Liver (tissue), 9 donors: Measurements from ENCODE around the gene HERC6. TPM values are rescaled to one million over a fixed set of nuclear protein-coding genes. Genes with fewer than 3 reads are reported as not detected.

ENCODE experiments used
- DNase-seq: peaks from one replicate; pipeline ENCODE4 v3.0.0-alpha.2; 2017; ENCODE audit warnings: low spot score
- H3K27ac ChIP-seq, 2 donors: one replicate each; pipeline ENCODE4 v1.7.0; 2013; ENCODE audit warnings: inconsistent platforms in 2 of 2, low read length in 2 of 2, control low read depth in 1 of 2, low read depth in 1 of 2, mild to moderate bottlenecking in 1 of 2
- H3K27me3 ChIP-seq, 4 donors: one replicate each; pipeline versions ENCODE4 v1.6.1 to v1.7.0; 2013; ENCODE audit warnings: low read length in 3 of 4, inconsistent platforms in 1 of 4, mild to moderate bottlenecking in 1 of 4, moderate library complexity in 1 of 4; ENCODE audit not compliant: control insufficient read depth in 4 of 4, insufficient read depth in 4 of 4
- H3K36me3 ChIP-seq, 4 donors: one replicate each; pipeline versions ENCODE4 v1.6.1 to v1.7.0; 2013; ENCODE audit warnings: low read length in 3 of 4, mild to moderate bottlenecking in 3 of 4, low read depth in 1 of 4, moderate library complexity in 1 of 4; ENCODE audit not compliant: control insufficient read depth in 4 of 4, insufficient read depth in 3 of 4
- H3K4me1 ChIP-seq, 4 donors: one replicate each; pipeline versions ENCODE4 v1.6.1 to v1.7.0; 2013; ENCODE audit warnings: low read length in 3 of 4, mild to moderate bottlenecking in 3 of 4, moderate library complexity in 1 of 4; ENCODE audit not compliant: control insufficient read depth in 4 of 4, insufficient read depth in 4 of 4
- H3K4me3 ChIP-seq, 3 donors: one replicate each; pipeline versions ENCODE4 v1.6.1 to v1.7.0; 2013; ENCODE audit warnings: low read length in 3 of 3, control low read depth in 1 of 3, low read depth in 1 of 3, mild to moderate bottlenecking in 1 of 3
- H3K9ac ChIP-seq, 2 donors: one replicate each; pipeline ENCODE4 v1.7.0; 2013; ENCODE audit warnings: low read length in 2 of 2, mild to moderate bottlenecking in 2 of 2, moderate library complexity in 2 of 2, control low read depth in 1 of 2, low read depth in 1 of 2
- H3K9me3 ChIP-seq, 4 donors: one replicate each; pipeline versions ENCODE4 v1.6.1 to v1.7.0; 2013; ENCODE audit warnings: low read length in 3 of 4; ENCODE audit not compliant: control insufficient read depth in 4 of 4
- ATF3 ChIP-seq: IDR thresholded peaks from 2 replicates; pipeline ENCODE4 v1.6.1; 2016; ENCODE audit warnings: antibody characterized with exemption
- CTCF ChIP-seq: fragments of 150-350 bp; IDR thresholded peaks from 2 replicates; pipeline ENCODE4 v1.5.1; 2017; ENCODE audit warnings: improper control_type of control experiment, low read depth, low read length; ENCODE audit not compliant: missing input control
- EGR1 ChIP-seq, 2 donors: IDR thresholded peaks; 2 replicates each; pipeline ENCODE4 v1.6.1; 2016 to 2018; ENCODE audit warnings: antibody characterized with exemption in 2 of 2, low read depth in 2 of 2
- FOXA1 ChIP-seq: IDR thresholded peaks from 2 replicates; pipeline ENCODE4 v1.6.1; 2016; ENCODE audit warnings: antibody characterized with exemption
- GABPA ChIP-seq, 2 donors: IDR thresholded peaks in 1 of 2; conservative IDR thresholded peaks in 1 of 2; 2 replicates each; pipeline ENCODE4 v1.6.1; 2016; ENCODE audit warnings: antibody characterized with exemption in 2 of 2, mild to moderate bottlenecking in 1 of 2, moderate library complexity in 1 of 2
- HNF4A ChIP-seq, 2 donors: conservative IDR thresholded peaks; 2 replicates each; pipeline ENCODE4 v1.6.1; 2016; ENCODE audit warnings: antibody characterized with exemption in 2 of 2, mild to moderate bottlenecking in 2 of 2
- HNF4G ChIP-seq: IDR thresholded peaks from 2 replicates; pipeline ENCODE4 v1.6.1; 2016; ENCODE audit warnings: antibody characterized with exemption
- JUND ChIP-seq, 2 donors: IDR thresholded peaks; 2 replicates each; pipeline ENCODE4 v1.6.1; 2016; ENCODE audit warnings: antibody characterized with exemption in 2 of 2
- NR2F2 ChIP-seq: IDR thresholded peaks from 2 replicates; pipeline ENCODE4 v1.6.1; 2016; ENCODE audit warnings: antibody characterized with exemption
- RAD21 ChIP-seq, 2 donors: IDR thresholded peaks; 2 replicates each; pipeline ENCODE4 v1.6.1; 2016; ENCODE audit warnings: antibody characterized with exemption in 2 of 2, mild to moderate bottlenecking in 2 of 2
- RXRA ChIP-seq, 2 donors: IDR thresholded peaks; 2 replicates each; pipeline ENCODE4 v1.6.1; 2017 to 2018; ENCODE audit warnings: antibody characterized with exemption in 2 of 2, mild to moderate bottlenecking in 1 of 2
- SP1 ChIP-seq: IDR thresholded peaks from 2 replicates; pipeline ENCODE4 v1.6.1; 2018; ENCODE audit warnings: antibody characterized with exemption, mild to moderate bottlenecking
- TAF1 ChIP-seq: conservative IDR thresholded peaks from 2 replicates; pipeline ENCODE4 v1.6.1; 2016; ENCODE audit warnings: antibody characterized with exemption, mild to moderate bottlenecking
- YY1 ChIP-seq: IDR thresholded peaks from 2 replicates; pipeline ENCODE4 v1.6.1; 2016; ENCODE audit warnings: antibody characterized with exemption, mild to moderate bottlenecking
- WGBS: extraction: QIAGEN DNeasy Blood & Tissue Kit; methylation state at CpG from one replicate; pipeline ENCODE4 v1.1.7; 2013; 5-methylcytosine and 5-hydroxymethylcytosine counted together
- polyA plus RNA-seq, 2 donors: library from polyadenylated mRNA; stranded (reverse) in 1 of 2; unstranded in 1 of 2; fragments of 200-250 nt in 1 of 2; fragments of >200 nt in 1 of 2; fragmentation: Nextera tagmentation in 1 of 2; extraction: Ambion mirVana in 1 of 2; gene quantifications; one replicate each; pipeline versions ENCODE4 v1.2.1 to v1.2.3, GENCODE V29; 2013 to 2015
- total RNA-seq, 2 donors: library from RNA; depleted of rRNA; stranded (reverse); fragments of >200 nt; gene quantifications; one replicate each; pipeline ENCODE4 v1.2.3, GENCODE V29; 2014
- TF ChIP-seq, protein P1 (sequence below): IDR thresholded peaks from 2 replicates; pipeline ENCODE4 v1.6.1; 2016; ENCODE audit warnings: antibody characterized with exemption
- TF ChIP-seq, protein P2 (sequence below): IDR thresholded peaks from 2 replicates; pipeline ENCODE4 v1.6.1; 2016; ENCODE audit warnings: antibody characterized with exemption
- donor health status: healthy.
- donor health status: healthy.
- donor health status: healthy.
- donor health status: healthy.
- donor health status: healthy.

Gene HERC6
- total and polyA plus RNA-seq, 4 donors = 1.5 to 3.8 (median 2.6) TPM

- H3K27ac ChIP-seq = no peak overlapping the region
- no peak for TF ChIP-seq YY1
- no peak for TF ChIP-seq RAD21 (IDR thresholded peaks at IDR 0.05)
- TF ChIP-seq, protein P1, sequence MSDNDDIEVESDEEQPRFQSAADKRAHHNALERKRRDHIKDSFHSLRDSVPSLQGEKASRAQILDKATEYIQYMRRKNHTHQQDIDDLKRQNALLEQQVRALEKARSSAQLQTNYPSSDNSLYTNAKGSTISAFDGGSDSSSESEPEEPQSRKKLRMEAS = no peak
- no peak for TF ChIP-seq CTCF
- TF ChIP-seq SP1 = no peak
- TF ChIP-seq TAF1 = no peak
- no peak for TF ChIP-seq EGR1 (IDR thresholded peaks at IDR 0.05; ENCODE audit: low read depth in 2 of 2)
- TF ChIP-seq JUND (IDR thresholded peaks at IDR 0.05) = no peak
- TF ChIP-seq ATF3 = no peak
- no peak for DNase-seq
- WGBS = 97% methylated on average over 1 of the region's 1 CpG
- no peak overlapping the region for H3K9ac ChIP-seq
- H3K27me3 ChIP-seq = no peaks in the 10 kb centered on the region
- no peaks in the 10 kb centered on the region for H3K9me3 ChIP-seq
- no peak overlapping the region for H3K4me3 ChIP-seq
- peaks cover 0 to under 1% (median 0%) of the 10 kb centered on the region in 4 donors for H3K36me3 ChIP-seq
- no peaks in the 10 kb centered on the region for H3K4me1 ChIP-seq
Measured at GRCh38 chr4:88420844-88421243, 42.2 kb downstream of the HERC6 start.

DNA sequence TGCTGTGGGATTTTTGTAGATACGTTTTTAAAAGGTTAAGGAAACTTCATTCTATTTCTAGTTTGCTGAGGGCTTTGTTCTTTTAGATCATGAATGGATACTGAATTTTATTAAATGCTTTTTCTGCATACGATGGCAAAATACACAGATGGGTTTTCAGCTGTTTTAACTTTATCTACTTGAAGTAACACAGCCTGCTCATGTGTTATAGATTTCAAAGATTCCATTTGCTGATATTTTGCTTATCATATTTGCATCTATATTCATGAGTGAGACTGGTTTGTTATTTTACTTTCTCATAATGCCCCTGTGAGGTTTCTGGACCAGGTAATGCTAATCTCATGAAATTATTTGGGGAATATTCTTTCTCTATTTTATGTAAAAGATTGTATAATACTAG is 43.8 kb downstream of the HERC6 start:
- DNase-seq = no peak
- Histone ChIP-seq H3K4me3 (no peak overlapping the region), H3K9me3 (no peaks in the 10 kb centered on the region), H3K9ac (no peak overlapping the region), H3K27me3 (no peaks in the 10 kb centered on the region), H3K36me3 (no peaks in the 10 kb centered on the region), H3K27ac (no peak overlapping the region), H3K4me1 (no peaks in the 10 kb centered on the region)
- 97% methylated on average over 2 of the region's 2 CpGs for WGBS
- TF ChIP-seq HNF4G (no peak), RAD21 (IDR thresholded peaks at IDR 0.05) (no peak), HNF4A (conservative IDR thresholded peaks at IDR 0.05) (no peak), EGR1 (IDR thresholded peaks at IDR 0.05; ENCODE audit: low read depth in 2 of 2) (no peak), GABPA (IDR thresholded peaks at IDR 0.05 in 1 of 2, conservative IDR thresholded peaks at IDR 0.05 in 1 of 2) (no peak), FOXA1 (no peak), RXRA (IDR thresholded peaks at IDR 0.05) (no peak), YY1 (no peak), TAF1 (no peak), CTCF (no peak), SP1 (no peak), NR2F2 (no peak)
- TF ChIP-seq, protein P1 = no peak
- TF ChIP-seq, protein P2, sequence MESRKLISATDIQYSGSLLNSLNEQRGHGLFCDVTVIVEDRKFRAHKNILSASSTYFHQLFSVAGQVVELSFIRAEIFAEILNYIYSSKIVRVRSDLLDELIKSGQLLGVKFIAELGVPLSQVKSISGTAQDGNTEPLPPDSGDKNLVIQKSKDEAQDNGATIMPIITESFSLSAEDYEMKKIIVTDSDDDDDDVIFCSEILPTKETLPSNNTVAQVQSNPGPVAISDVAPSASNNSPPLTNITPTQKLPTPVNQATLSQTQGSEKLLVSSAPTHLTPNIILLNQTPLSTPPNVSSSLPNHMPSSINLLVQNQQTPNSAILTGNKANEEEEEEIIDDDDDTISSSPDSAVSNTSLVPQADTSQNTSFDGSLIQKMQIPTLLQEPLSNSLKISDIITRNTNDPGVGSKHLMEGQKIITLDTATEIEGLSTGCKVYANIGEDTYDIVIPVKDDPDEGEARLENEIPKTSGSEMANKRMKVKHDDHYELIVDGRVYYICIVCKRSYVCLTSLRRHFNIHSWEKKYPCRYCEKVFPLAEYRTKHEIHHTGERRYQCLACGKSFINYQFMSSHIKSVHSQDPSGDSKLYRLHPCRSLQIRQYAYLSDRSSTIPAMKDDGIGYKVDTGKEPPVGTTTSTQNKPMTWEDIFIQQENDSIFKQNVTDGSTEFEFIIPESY = no peak
